Bronchial epithelial cell (primary cell): ENCODE results near the gene SYNE1. TPM values are rescaled to one million over a fixed set of nuclear protein-coding genes. Genes with fewer than 3 reads are reported as not detected.

ENCODE experiments used
- DNase-seq: peaks from one replicate; pipeline ENCODE4 v3.0.0-alpha.2; 2010; ENCODE audit warnings: low read depth
- FAIRE-seq: peaks from 2 replicates; lab custom pipeline; 2011; peaks lifted over from hg19 to GRCh38; lab: Jason Lieb, UNC
- H3K27me3 ChIP-seq: 2 replicates; pipeline ENCODE4 v1.5.1; 2011; ENCODE audit warnings: low read length; ENCODE audit not compliant: control insufficient read depth, insufficient read depth
- H3K36me3 ChIP-seq: 2 replicates; pipeline ENCODE4 v1.5.1; 2011; ENCODE audit warnings: low read length; ENCODE audit not compliant: control insufficient read depth, insufficient read depth
- H3K4me3 ChIP-seq: 2 replicates; pipeline ENCODE4 v1.5.1; 2011; ENCODE audit warnings: mild to moderate bottlenecking, low read depth, low read length, control low read depth
- total RNA-seq: library from RNA; depleted of rRNA; stranded (reverse); fragments of >200 nt; gene quantifications from 2 replicates; pipeline ENCODE4 v1.2.1, GENCODE V29; 2014
- TF ChIP-seq, protein P1 (sequence below): IDR thresholded peaks from 2 replicates; pipeline ENCODE4 v1.5.1; 2011; ENCODE audit warnings: mild to moderate bottlenecking, moderate library complexity, low read length, control low read depth, inconsistent platforms; ENCODE audit not compliant: insufficient read depth, severe bottlenecking

Gene SYNE1
- total RNA-seq, 1 donor from 2014 or later: 15.8 TPM

DNA sequence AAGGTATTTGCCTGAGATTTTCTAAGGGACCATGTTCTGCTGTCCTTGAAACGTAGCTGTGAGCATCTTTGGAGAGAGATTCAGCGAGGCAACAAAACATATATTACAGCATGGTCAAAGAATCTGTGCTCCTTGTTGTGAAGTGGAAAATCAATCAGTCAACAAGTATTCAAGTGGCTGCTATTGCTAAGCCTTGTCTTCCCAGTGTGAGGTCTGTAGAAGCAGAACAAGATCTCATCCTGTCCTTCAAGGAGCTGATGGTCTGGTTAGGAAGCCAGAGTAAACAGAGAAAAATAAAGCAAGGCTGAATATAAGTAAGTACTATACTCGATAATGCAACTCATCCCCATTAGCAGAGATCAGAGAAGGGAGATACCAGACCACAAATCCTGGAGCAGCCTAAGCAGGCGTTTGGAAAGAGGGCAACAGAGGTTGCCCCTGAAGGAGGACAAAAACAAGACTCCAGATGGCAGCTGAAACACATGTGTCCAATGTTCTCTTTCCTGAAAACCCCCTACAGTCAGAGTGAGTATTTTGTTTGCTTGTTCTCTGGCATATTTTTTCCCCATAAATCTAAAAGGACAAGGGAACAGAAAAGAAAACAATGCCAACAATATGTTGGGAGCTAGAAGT, 392.0 kb downstream of the SYNE1 start:
- FAIRE-seq (no peak), DNase-seq (no peak)
- TF ChIP-seq, protein P1, sequence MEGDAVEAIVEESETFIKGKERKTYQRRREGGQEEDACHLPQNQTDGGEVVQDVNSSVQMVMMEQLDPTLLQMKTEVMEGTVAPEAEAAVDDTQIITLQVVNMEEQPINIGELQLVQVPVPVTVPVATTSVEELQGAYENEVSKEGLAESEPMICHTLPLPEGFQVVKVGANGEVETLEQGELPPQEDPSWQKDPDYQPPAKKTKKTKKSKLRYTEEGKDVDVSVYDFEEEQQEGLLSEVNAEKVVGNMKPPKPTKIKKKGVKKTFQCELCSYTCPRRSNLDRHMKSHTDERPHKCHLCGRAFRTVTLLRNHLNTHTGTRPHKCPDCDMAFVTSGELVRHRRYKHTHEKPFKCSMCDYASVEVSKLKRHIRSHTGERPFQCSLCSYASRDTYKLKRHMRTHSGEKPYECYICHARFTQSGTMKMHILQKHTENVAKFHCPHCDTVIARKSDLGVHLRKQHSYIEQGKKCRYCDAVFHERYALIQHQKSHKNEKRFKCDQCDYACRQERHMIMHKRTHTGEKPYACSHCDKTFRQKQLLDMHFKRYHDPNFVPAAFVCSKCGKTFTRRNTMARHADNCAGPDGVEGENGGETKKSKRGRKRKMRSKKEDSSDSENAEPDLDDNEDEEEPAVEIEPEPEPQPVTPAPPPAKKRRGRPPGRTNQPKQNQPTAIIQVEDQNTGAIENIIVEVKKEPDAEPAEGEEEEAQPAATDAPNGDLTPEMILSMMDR: no peak
- Histone ChIP-seq H3K36me3 (no peaks in the 10 kb centered on the region), H3K27me3 (no peaks in the 10 kb centered on the region), H3K4me3 (no peak overlapping the region)

DNA sequence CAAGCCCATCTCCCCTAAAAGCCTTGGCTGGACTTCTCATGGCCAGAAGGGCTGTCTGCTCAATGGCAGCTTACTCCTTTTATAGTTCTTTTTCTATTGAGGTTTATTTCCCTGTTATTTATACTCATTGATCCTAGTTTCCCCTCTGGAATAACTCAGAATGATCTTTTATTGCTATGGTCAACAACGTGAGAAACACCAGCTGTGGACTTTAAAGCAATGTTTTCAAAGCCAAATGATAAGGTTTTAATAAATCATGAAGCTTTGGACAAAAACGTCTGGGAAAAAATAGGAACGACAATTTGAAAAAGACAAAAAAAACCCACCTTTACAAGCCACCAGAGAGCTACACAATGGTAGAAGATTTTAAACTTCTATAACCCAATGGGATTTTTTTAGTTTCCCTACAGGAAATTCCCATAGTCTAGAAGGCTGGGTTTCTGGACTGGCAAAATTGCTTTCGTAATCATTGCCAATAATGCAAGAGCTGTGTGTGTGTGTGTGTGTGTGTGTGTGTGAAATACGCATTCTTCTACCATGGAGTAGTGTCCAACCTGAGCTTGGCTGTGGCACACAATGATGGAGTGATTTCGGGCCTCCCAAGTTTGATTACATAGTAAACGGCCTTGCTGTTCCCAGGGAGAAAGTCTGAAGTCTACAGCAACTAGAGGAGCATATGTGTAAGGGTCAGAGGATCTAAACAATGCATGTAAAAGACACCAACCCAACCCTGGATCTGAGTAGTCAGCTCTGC, 396.0 kb downstream of the SYNE1 start:
- Histone ChIP-seq H3K36me3 (no peaks in the 10 kb centered on the region), H3K4me3 (no peak overlapping the region), H3K27me3 (no peaks in the 10 kb centered on the region)
- FAIRE-seq (no peak), DNase-seq (no peak)
- TF ChIP-seq, protein P1: no peak

DNA sequence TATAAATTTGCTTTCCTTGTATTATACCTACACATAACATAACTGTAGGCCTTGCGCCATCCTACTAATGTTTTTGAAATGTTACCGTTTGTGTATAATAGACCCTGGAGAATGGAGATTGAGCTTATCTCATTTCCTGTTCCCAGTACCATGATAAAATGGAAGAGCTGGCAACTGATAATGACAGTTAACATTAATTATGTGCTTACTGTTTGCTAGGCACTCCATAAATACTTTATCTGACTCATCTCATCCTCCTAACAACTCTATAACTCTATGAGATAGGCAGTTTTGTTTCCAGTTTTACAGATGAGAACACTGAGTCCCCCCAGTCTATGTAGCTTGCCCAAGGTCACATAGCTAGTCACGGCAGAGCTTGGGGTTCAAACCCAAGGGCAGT, 396.7 kb downstream of the SYNE1 start:
- FAIRE-seq (no peak), DNase-seq (no peak)
- TF ChIP-seq, protein P1: no peak
- Histone ChIP-seq H3K36me3 (no peaks in the 10 kb centered on the region), H3K27me3 (no peaks in the 10 kb centered on the region), H3K4me3 (no peak overlapping the region)

DNA sequence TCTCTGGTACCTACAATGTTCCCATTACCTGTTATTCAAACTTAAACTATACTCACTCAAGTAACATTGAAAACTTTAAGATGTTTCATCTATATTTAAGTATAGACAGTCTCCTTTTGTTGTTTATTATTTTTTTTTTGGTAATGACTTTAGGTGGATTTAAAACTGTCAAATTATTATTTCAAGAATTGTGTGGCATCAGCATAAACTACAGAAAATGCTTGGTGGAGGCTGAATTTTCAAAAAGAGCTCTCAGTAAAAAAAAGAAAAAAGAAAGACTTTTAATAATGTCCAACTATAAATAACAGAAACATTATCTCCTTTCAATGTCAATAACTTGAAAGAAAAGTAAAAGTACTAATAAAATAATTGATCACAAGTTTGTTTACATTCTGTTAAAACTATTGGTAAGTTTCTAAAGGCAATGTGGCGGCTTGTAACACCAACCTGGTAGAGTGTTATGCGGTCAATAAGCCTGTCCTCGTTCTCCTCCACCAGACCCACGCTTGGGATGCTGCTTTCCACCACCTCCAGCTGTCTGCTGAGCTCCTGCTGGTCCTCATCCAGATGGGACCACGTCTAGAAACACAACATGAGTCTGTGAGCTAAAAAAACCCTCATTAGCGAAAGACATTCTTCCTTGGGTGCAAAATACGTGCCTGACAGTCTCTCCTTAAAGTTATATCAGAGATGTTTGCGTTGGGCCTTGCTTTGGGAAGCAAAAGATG, 400.6 kb downstream of the SYNE1 start:
- Histone ChIP-seq H3K4me3 (no peak overlapping the region), H3K27me3 (no peaks in the 10 kb centered on the region), H3K36me3 (no peaks in the 10 kb centered on the region)
- TF ChIP-seq, protein P1: no peak
- DNase-seq (no peak), FAIRE-seq (no peak)

DNA sequence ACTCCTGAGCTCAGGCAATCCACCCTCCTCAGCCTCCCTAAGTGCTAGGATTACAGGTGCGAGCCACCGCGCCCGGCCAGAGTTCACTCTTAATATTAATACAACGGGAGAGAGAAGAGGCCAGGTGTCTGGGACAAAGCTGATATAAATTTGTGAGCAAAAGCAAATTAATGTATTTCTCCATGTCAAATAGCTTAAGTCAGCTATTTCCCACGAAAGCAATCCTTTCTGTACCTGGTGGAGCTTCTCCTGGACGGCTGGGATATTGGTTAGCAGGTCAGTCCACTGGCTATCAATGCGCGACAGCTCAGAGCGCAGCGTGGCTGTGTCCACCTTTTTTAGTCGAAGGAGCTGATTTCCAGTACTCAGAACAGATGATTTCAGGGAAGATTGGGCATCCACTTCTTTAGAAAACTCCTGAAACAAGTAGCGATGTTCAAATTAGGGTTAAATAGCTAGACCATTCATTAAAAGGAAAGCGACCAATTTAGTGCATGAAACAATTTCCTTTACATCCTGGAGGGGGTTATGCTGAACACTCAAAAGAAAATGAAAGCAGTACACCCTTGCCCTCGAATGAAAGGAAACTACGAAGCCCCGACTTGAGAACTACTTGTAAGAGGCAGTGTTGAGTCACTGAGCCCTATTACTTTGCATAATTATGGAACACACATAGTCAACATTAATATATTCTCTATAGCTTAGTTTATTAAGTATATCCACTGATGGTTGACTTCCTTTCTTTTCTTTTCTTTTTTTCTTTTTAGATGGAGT, 403.4 kb downstream of the SYNE1 start:
- FAIRE-seq: no peak
- TF ChIP-seq, protein P1: no peak
- H3K36me3 ChIP-seq: no peaks in the 10 kb centered on the region

More for the DNA sequence above, 403.4 kb downstream of the SYNE1 start:
- DNase-seq: no peak
- no peaks in the 10 kb centered on the region for H3K27me3 ChIP-seq
- no peak overlapping the region for H3K4me3 ChIP-seq
